HEK293 (cell line): ENCODE data around the gene SEC61A2.

Source experiments
- BCL11B ChIP-seq: fragments of 450-650 bp; formaldehyde crosslinking; IDR thresholded peaks from 2 replicates; pipeline ENCODE4 v1.5.1; 2016; ENCODE audit warnings: low read depth, missing biosample characterization, missing genetic modification characterization
- CTCF ChIP-seq: fragments of 450-650 bp; formaldehyde crosslinking; IDR thresholded peaks from 2 replicates; pipeline ENCODE4 v1.5.1; 2016; ENCODE audit warnings: missing biosample characterization, missing genetic modification characterization
- PRDM1 ChIP-seq: fragments of 450-650 bp; formaldehyde crosslinking; IDR thresholded peaks from 2 replicates; pipeline ENCODE4; 2016; ENCODE audit warnings: missing biosample characterization, missing genetic modification characterization
- ZNF121 ChIP-seq: fragments of 450-650 bp; formaldehyde crosslinking; IDR thresholded peaks from 2 replicates; pipeline ENCODE4 v1.5.1; 2016; ENCODE audit warnings: missing biosample characterization, missing genetic modification characterization

GRCh38 chr10:12177642-12178041 is 48.2 kb downstream of the SEC61A2 start:
- TF ChIP-seq BCL11B (tag by site-specific recombination) (no peak), PRDM1 (tag by site-specific recombination) (no peak), CTCF (tag by site-specific recombination) (no peak), ZNF121 (tag by site-specific recombination) (no peak)
